Pulmonary artery endothelial cell (primary cell): Measurements from ENCODE around the gene ANK3. TPM values are rescaled to one million over a fixed set of nuclear protein-coding genes. Genes with fewer than 3 reads are reported as not detected.
A peak's percentile ranks its signal among the peaks of the same experiment; 100 is the strongest.

Experiments
- DNase-seq: peaks from one replicate; pipeline ENCODE4 v3.0.0-alpha.2; 2011; ENCODE audit warnings: low read depth, low spot score
- total RNA-seq: library from RNA; depleted of rRNA; stranded (reverse); fragments of >200 nt; gene quantifications from 2 replicates; pipeline ENCODE4 v1.2.3, GENCODE V29; 2014

Gene ANK3
- total RNA-seq, 1 donor from 2014 or later: 12.4 TPM

DNA sequence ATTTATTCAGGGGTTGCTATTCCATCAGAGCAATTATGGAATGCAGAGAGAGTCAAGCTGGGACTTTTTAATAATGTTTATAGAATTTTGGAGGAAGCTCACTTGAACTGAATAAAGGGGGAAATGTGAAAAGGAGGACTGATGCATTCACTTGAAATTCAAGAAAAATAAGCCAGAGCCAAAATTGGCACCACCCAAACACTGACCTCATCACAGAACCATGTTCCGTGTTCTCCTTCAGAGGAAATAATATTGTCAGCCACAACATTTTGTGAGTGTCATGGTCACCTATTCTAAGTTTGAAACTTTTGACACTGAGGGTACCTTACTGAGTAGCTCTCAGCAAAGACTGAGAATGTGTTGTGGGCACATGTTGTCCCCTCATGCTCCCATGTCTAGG, 207.0 kb downstream of the ANK3 start:
- DNase-seq: no peak

- DNase-seq: no peak
Measured at GRCh38 chr10:60176925-60177324, 212.8 kb downstream of the ANK3 start.

- peak; percentile 36 for DNase-seq
Measured at GRCh38 chr10:60175441-60175971, 214.2 kb downstream of the ANK3 start.

- DNase-seq: no peak
Measured at GRCh38 chr10:60172363-60172990, 217.2 kb downstream of the ANK3 start.

- DNase-seq: no peak
Measured at GRCh38 chr10:60171436-60172013, 218.2 kb downstream of the ANK3 start.

GRCh38 chr10:60170250-60170649, 219.4 kb downstream of the ANK3 start:
- DNase-seq: no peak

DNA sequence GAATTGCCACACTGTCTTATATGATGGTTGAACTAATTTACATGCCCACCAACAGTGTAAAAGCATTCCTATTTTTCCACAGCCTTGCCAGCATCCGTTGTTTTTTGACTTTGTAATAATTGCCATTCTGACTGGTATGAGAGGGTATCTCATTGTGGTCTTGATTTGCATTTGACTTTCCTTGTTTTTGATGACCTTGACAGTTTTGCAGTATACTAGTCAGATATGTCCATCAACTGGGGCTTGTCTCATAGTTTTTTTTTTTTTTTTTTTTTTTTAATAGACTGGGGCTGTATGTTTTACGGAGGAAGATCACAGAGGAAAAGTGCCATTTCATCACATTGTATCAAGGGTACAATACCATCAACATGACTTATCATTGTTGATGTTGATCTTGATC, 220.6 kb downstream of the ANK3 start:
- DNase-seq: no peak

DNA sequence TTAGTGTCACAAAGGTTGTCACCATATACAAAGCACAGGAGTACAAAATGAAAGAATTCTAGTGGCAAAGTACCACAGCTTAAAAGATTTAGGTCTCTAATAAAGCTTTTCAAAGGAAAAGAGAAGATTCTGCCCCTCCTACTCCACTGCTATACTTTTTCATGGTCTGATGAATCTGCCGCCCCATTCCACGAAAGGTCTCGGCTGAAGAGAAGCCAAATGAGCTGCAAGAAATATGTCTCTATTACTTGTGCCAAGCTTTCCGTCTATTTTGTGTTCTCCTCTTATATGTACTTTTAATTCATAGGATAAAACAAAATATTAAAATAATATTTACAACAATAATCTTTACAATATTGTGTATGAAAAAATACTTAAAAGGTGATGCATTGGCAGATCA, 222.6 kb downstream of the ANK3 start:
- DNase-seq: no peak

GRCh38 chr10:60163786-60164185, 225.9 kb downstream of the ANK3 start:
- no peak for DNase-seq

GRCh38 chr10:60162631-60163030, 227.0 kb downstream of the ANK3 start:
- DNase-seq: no peak

DNA sequence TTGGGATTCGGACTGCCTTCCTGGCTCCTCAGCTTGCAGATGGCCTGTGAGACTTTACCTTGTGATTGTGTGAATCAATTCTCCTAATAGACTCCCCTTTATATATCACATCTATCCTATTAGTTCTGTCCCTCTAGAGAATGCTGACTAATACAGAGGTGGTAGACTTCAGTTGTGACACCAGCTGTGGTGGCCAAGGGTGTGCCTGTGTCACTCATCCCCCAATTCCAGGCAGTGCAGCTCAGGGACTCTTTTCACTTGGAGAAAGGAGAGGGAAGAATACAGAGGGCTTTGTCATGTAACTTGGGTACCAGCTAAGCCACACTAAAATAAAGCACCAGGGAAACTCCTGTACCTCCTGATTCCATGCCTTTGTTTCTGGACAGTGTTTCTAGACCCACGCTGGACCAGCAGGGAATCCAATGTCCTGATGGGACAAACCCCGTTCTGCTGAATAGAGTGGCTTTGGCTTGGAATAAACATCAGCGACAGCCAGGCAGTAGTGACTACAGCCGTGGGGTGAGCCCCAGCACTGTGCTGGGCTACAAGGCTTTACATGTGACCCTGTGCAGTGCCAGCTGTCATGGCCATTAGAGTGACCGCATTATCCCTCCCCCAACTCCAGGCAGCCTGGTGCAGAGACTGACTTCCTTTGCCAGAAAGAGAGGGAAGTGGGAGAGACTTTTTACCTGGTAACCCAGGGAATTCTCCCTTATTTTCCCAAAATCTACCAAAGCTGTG, 233.6 kb downstream of the ANK3 start:
- DNase-seq: no peak

DNA sequence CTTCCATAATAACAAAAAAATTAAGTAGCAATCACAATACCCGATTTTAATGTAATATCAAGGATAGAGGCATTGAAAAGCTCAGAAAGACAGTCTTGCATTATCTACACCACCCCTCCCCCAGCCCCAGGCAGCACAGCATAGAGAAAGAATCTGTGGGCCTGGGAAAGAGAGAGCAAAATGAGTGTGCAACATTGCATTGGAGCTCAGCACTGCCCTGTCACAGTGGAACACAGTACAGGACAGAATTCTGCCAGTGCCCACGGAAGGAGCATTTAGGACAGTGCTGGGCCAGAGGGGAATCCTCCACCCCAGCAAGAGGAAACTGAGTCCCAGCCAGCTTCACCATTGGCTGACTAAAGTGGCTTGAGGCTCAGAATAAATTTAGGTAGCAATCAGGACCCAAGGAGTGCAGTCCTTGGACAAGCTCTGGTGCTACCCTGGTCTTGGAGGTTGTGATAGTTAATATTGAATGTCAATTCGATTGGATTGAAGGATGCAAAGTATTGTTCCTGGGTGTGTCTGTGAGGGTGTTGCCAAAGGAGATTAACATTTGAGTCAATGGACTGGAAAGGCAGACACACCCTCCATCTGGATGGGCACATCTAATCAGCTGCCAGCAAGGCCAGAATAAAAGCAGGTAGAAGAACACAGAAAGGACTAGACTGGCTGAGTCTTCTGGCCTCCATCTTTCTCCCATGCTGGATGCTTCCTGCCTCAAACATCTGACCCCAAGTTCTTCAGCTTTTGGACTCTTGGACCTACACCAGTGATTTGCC, 234.4 kb downstream of the ANK3 start:
- no peak for DNase-seq

DNA sequence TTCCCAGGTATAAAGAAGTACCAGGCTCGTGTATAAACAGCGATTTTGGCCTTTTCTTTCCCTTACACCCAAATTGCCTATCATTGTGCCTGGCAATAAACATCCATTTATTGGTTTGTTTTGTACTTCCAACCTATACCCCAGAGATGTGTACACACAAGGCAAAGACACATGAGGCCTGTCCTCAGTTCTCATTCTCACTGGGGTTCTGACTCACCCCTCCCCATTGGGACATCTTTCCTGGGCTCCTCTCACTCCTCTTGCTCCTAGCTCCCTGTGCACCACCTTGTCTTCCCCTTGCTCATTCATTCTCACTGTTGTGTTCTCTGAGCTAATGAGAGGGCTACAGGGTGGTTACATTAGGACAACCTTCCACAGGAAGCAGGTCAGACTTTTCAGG, 240.7 kb downstream of the ANK3 start:
- DNase-seq: no peak

GRCh38 chr10:60148266-60148840, 241.3 kb downstream of the ANK3 start:
- DNase-seq: peak; percentile 41

DNA sequence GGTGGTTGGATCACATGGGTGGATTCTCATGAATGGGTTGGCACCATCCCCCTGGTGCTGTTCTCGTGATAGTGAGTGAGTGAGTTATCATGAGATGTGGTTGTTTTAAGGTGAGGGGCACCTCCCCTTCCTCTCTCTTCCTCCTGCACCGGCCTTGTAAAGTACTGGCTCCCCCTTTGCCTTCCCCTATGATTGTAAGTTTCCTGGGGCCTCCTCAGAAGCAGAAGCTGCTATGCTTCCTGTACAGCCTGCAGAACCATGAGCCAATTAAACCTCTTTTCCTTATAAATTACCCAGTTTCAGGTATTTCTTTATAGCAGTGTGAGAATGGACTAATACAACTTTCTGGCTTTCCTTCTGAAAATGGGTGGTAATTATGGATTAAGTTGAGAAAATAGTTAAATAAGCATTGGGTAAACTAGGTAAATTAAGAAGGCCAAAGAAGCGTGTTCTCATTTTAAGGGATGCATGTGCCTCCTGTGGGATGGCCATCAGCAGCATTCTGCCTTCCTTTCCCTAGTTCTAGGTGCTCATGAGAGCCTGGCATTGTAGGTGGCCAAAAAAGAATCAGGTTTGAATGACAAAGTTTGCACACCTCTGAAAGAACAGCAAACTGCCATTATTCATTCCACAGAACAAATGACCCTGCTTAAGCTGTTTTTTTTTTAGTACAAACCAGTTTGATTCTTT, 242.0 kb downstream of the ANK3 start:
- no peak for DNase-seq

DNA sequence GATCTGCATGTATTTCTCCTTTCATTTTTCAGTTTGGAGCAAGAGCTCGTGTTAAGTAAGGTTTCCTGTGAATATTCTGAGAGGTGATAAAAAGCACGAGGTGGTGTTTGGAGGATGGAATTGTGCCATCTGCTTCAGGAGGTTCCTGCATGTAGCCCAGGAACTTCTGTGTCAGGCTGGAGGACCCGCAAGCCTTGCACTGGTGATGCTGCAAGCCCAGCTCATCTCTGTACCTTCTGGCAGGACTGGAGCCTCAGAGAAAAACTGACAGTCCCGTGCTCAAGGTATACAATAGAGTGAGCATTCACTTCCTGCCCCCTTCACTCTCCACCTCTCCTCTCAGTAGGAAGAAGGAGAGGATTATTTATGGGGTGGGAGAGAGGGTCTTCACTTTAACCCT, 242.7 kb downstream of the ANK3 start:
- no peak for DNase-seq

GRCh38 chr10:60144099-60144498, 245.6 kb downstream of the ANK3 start:
- DNase-seq: no peak

DNA sequence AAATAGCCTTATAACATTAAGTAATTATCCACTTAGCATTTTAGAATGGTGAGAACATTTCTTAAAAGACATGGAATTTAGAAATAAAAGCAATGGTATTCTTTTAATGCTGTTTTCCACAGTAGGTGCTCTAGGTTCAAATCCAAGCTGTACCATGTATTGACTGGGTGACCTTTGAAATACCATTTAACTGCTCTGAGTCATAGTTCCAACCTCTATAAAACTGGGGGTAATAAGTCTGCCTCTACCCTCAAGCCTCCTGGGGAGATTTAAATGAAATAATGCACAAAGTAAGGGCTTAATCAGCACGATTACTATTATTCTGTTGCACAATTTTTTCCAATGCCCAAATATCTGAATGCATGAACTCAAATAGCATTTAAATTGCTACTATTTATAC, 246.9 kb downstream of the ANK3 start:
- DNase-seq: no peak

DNA sequence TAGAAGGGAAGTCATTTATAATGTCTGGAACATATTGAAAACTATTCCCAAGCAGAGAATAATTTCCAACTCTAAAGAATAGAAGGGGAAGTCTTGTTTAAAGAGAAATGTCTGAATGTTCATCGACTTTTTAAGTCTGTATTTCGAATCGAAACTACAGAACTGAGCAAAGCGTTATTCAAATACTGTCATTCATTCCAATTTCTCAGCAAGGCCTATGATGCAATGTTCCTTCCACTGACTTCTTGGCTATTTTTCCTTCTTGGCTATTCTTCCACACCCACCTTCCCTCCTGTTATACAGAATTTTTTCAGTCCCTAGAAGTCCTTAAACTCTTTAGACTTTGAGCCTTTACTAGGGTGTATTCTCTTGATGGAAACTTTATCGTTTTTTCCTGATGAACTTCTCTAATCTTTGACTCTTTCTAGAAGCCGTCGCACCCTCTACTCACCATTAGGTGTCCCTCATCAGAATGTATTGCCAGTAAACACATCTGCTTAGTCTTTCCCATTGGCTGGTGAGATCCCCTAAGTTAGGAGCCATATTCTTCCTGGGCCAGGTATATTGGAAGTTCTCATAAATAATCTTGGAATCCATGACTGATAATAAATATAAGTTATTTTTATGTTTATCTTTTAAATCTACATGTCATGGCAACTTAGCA, 247.6 kb downstream of the ANK3 start:
- DNase-seq: no peak
